ENCODE results near the gene MMS22L. TPM values are rescaled to one million over a fixed set of nuclear protein-coding genes. Genes with fewer than 3 reads are reported as not detected.

Gene MMS22L
- total and polyA plus RNA-seq, 2 of the 13 experiments (the other 11 are each of a cell fraction or from before 2014, with no cell fraction given) = 6.2 to 32.9 TPM

GRCh38 chr6:97246842-97247241, 36.2 kb downstream of the MMS22L start:
- peaks cover 3 to 20% of the 10 kb centered on the region in 2 experiments; a peak in 3 of 5 replicates for H3K36me3 ChIP-seq (replicated peaks in 1 of 2; ENCODE audit: control insufficient read depth in 1 of 2, insufficient read depth in 2 of 2, low read length in 2 of 2)
- in situ Hi-C loops (cut with HindIII; ENCODE audit: extremely low pct_ligation_motif_present, low pct_unique_long_range_greater_than_20kb) = no loop called here

More at GRCh38 chr6:97246842-97247241, 36.2 kb downstream of the MMS22L start:
- no peak overlapping the region for H3K4me3 ChIP-seq (replicated peaks in 1 of 3; ENCODE audit: insufficient read depth in 1 of 3, low read depth in 2 of 3, low read length in 3 of 3)
- BruUV-seq (replicated peaks) = no TSS peak
- H3K79me2 ChIP-seq (ENCODE audit: insufficient read depth, low read length) = no peaks in the 10 kb centered on the region
- 93% methylated on average over 1 of the region's 1 CpG for WGBS (ENCODE audit: low lambda C conversion rate)
- intact Hi-C loops (cut with micrococcal nuclease; ENCODE audit: unreplicated experiment) = no loop called here
- FAIRE-seq = no peak
- POLR2A ChIA-PET = no interaction called here
- H3K9me3 ChIP-seq (ENCODE audit: low read length) = no peaks in the 10 kb centered on the region
- H2AFZ ChIP-seq (ENCODE audit: low read length) = no peak overlapping the region
- H3K9ac ChIP-seq (ENCODE audit: insufficient read depth, low read depth, low read length) = no peak overlapping the region
- no peaks in the 10 kb centered on the region for H4K20me1 ChIP-seq (ENCODE audit: insufficient read depth, low read length)
- no peak overlapping the region for H3K27ac ChIP-seq (ENCODE audit: extremely low read length, insufficient read depth, low read length)
- CTCF ChIA-PET (ENCODE audit: low intra/inter-chr PET ratio, low total read pairs) = no interaction called here
- no peak overlapping the region for H3K4me2 ChIP-seq (ENCODE audit: low read depth, low read length)
- no peak for TF ChIP-seq ARNT2 (CRISPR knock-in tag; IDR thresholded peaks at IDR 0.05; ENCODE audit: low read depth)
- no peak for TF ChIP-seq ZNF331 (CRISPR knock-in tag; IDR thresholded peaks at IDR 0.05)
- TF ChIP-seq ZNF232 (CRISPR knock-in tag; IDR thresholded peaks at IDR 0.05; ENCODE audit: borderline replicate concordance) = no peak
- no peak for TF ChIP-seq MYC (CRISPR knock-in tag; IDR thresholded peaks at IDR 0.05; ENCODE audit: borderline replicate concordance)
- TF ChIP-seq NFYB (CRISPR knock-in tag; IDR thresholded peaks at IDR 0.05) = no peak
- no peak for TF ChIP-seq DRAP1 (CRISPR knock-in tag; IDR thresholded peaks at IDR 0.05)
- TF ChIP-seq MAFK (conservative IDR thresholded peaks at IDR 0.05 in 1 of 2, IDR thresholded peaks at IDR 0.05 in 1 of 2; ENCODE audit: low read length in 2 of 2) = peak in 1 of 2 experiments; percentile 70; a peak in 2 of 4 replicates
- no peak for TF ChIP-seq JUN (CRISPR knock-in tag; IDR thresholded peaks at IDR 0.05)
- TF ChIP-seq ZNF713 (CRISPR knock-in tag; IDR thresholded peaks at IDR 0.05) = no peak
- no peak for TF ChIP-seq ZNF414 (CRISPR knock-in tag; IDR thresholded peaks at IDR 0.05)
- TF ChIP-seq ZMYM2 (CRISPR knock-in tag; IDR thresholded peaks at IDR 0.05) = no peak
- no peak for TF ChIP-seq YEATS2 (CRISPR knock-in tag; IDR thresholded peaks at IDR 0.05; ENCODE audit: borderline replicate concordance)
- TF ChIP-seq MAFF (IDR thresholded peaks at IDR 0.05; ENCODE audit: low read depth, low read length) = 0 out of 2 replicates have a peak, but pooled peaks have one; percentile 44
- no peak for TF ChIP-seq ZNF670 (CRISPR knock-in tag; IDR thresholded peaks at IDR 0.05; ENCODE audit: borderline replicate concordance)
- no peak for DNase-seq (ENCODE audit: low spot score)
- no peaks in the 10 kb centered on the region for H3K4me1 ChIP-seq (ENCODE audit: insufficient read depth, low read length)
- no peaks in the 10 kb centered on the region for H3K27me3 ChIP-seq (ENCODE audit: control insufficient read depth in 1 of 2, insufficient read depth in 2 of 2, low read length in 2 of 2)
- ATAC-seq = no peak

Measured in HepG2 (cell line).